HUES64 (cell line): Measurements from ENCODE around the gene TXNRD1.
"Not testable (repeated sequence)": the region's sequence is repeated elsewhere in the genome, so short reads cannot be mapped to it uniquely, and the experiment has no call there.

Experiments used
- H3K27ac ChIP-seq: 2 replicates; pipeline ENCODE4 v1.7.0; 2013; ENCODE audit warnings: low read depth, low read length, inconsistent platforms
- H3K27me3 ChIP-seq: 2 replicates; pipeline ENCODE4 v1.6.1; 2013; ENCODE audit warnings: mild to moderate bottlenecking, low read length; ENCODE audit not compliant: insufficient read depth
- H3K36me3 ChIP-seq: 2 replicates; pipeline ENCODE4 v1.6.1; 2013; ENCODE audit warnings: mild to moderate bottlenecking, low read length; ENCODE audit not compliant: insufficient read depth
- H3K4me1 ChIP-seq: 2 replicates; pipeline ENCODE4 v1.6.1; 2013; ENCODE audit warnings: mild to moderate bottlenecking, low read length, moderate library complexity; ENCODE audit not compliant: insufficient read depth
- H3K4me3 ChIP-seq: 2 replicates; pipeline ENCODE4 v1.5.1; 2013; ENCODE audit warnings: mild to moderate bottlenecking, low read length, moderate library complexity
- H3K9ac ChIP-seq: 2 replicates; pipeline ENCODE4 v1.6.1; 2013; ENCODE audit warnings: mild to moderate bottlenecking, low read depth, low read length
- H3K9me3 ChIP-seq: 2 replicates; pipeline ENCODE4 v1.6.1; 2013; ENCODE audit warnings: low read depth, low read length; ENCODE audit not compliant: insufficient read depth
- WGBS: fragments of 150-250, 120-280 bp; methylation state at CpG from one replicate; pipeline ENCODE4 v1.1.7; 2013; ENCODE audit warnings: missing lambda C conversion rate; 5-methylcytosine and 5-hydroxymethylcytosine counted together

TXNRD1 gene

GRCh38 chr12:104197264-104197663 lies 18.3 kb upstream of the TXNRD1 start:
- no peak overlapping the region for H3K4me3 ChIP-seq
- H3K4me1 ChIP-seq, result no peaks in the 10 kb centered on the region
- H3K9ac ChIP-seq, result no peak overlapping the region
- WGBS, result 100% methylated on average over 2 of the region's 2 CpGs
- H3K27me3 ChIP-seq, result no peaks in the 10 kb centered on the region
- H3K36me3 ChIP-seq, result no peaks in the 10 kb centered on the region
- H3K27ac ChIP-seq, result no peak overlapping the region
- H3K9me3 ChIP-seq, result peaks cover 10% of the 10 kb centered on the region

- H3K27ac ChIP-seq, result no peak overlapping the region
- WGBS, result 88% methylated on average over 2 of the region's 2 CpGs
- no peak overlapping the region for H3K4me3 ChIP-seq
- H3K4me1 ChIP-seq, result no peaks in the 10 kb centered on the region
- no peaks in the 10 kb centered on the region for H3K36me3 ChIP-seq
- no peak overlapping the region for H3K9ac ChIP-seq
- H3K9me3 ChIP-seq, result peaks cover 10% of the 10 kb centered on the region
- H3K27me3 ChIP-seq, result no peaks in the 10 kb centered on the region
Measured at GRCh38 chr12:104199964-104200363, 15.6 kb upstream of the TXNRD1 start.

GRCh38 chr12:104201238-104202001 lies 14.2 kb upstream of the TXNRD1 start:
- 46% methylated on average over 3 of the region's 3 CpGs for WGBS
- Histone ChIP-seq H3K4me1 (no peaks in the 10 kb centered on the region), H3K27ac (no peak overlapping the region; the same call in 1 of the 2 replicates), H3K4me3 (no peak overlapping the region), H3K27me3 (no peaks in the 10 kb centered on the region), H3K36me3 (no peaks in the 10 kb centered on the region), H3K9me3 (peaks cover 10% of the 10 kb centered on the region), H3K9ac (no peak overlapping the region)

- WGBS, result 90% methylated on average over 19 of the region's 19 CpGs
- Histone ChIP-seq H3K9ac (no peak overlapping the region), H3K27me3 (no peaks in the 10 kb centered on the region), H3K4me1 (no peaks in the 10 kb centered on the region), H3K36me3 (no peaks in the 10 kb centered on the region), H3K27ac (no peak overlapping the region), H3K4me3 (no peak overlapping the region), H3K9me3 (peaks cover 7% of the 10 kb centered on the region)
Measured at GRCh38 chr12:104204690-104205480, 10.7 kb upstream of the TXNRD1 start.

GRCh38 chr12:104207416-104208205 lies 8.0 kb upstream of the TXNRD1 start:
- Histone ChIP-seq H3K9me3 (no peaks in the 10 kb centered on the region), H3K9ac (no peak overlapping the region), H3K4me3 (no peak overlapping the region), H3K27me3 (no peaks in the 10 kb centered on the region), H3K27ac (no peak overlapping the region), H3K36me3 (no peaks in the 10 kb centered on the region), H3K4me1 (no peaks in the 10 kb centered on the region)
- 93% methylated on average over 8 of the region's 8 CpGs for WGBS

GRCh38 chr12:104212516-104212915 lies 3.1 kb upstream of the TXNRD1 start:
- H3K36me3 ChIP-seq, result no peaks in the 10 kb centered on the region
- H3K9me3 ChIP-seq, result no peaks in the 10 kb centered on the region
- H3K9ac ChIP-seq, result no peak overlapping the region
- H3K4me3 ChIP-seq, result no peak overlapping the region
- H3K27me3 ChIP-seq, result peaks cover 15% of the 10 kb centered on the region
- H3K27ac ChIP-seq, result no peak overlapping the region
- WGBS, result 92% methylated on average over 4 of the region's 4 CpGs
- H3K4me1 ChIP-seq, result no peaks in the 10 kb centered on the region

- Histone ChIP-seq H3K4me3 (no peak overlapping the region), H3K9me3 (no peaks in the 10 kb centered on the region), H3K27ac (no peak overlapping the region), H3K27me3 (peaks cover 15% of the 10 kb centered on the region), H3K9ac (no peak overlapping the region), H3K4me1 (no peaks in the 10 kb centered on the region), H3K36me3 (no peaks in the 10 kb centered on the region)
- WGBS, result 94% methylated on average over 2 of the region's 2 CpGs
Measured at GRCh38 chr12:104213952-104214351, 1.6 kb upstream of the TXNRD1 start.

GRCh38 chr12:104216521-104216924 lies 944 bp downstream of the TXNRD1 start:
- H3K9me3 ChIP-seq, result no peaks in the 10 kb centered on the region
- no peaks in the 10 kb centered on the region for H3K4me1 ChIP-seq
- peaks cover 15% of the 10 kb centered on the region for H3K27me3 ChIP-seq
- WGBS, result 98% methylated on average over 1 of the region's 1 CpG
- H3K27ac ChIP-seq, result no peak overlapping the region
- no peak overlapping the region for H3K9ac ChIP-seq
- peak overlapping the region; percentile 76 for H3K4me3 ChIP-seq
- H3K36me3 ChIP-seq, result no peaks in the 10 kb centered on the region

- not testable (repeated sequence) for H3K4me3 ChIP-seq
- 100% methylated on average over 1 of the region's 2 CpGs for WGBS
Measured at GRCh38 chr12:104218506-104218905, 2.9 kb downstream of the TXNRD1 start.

GRCh38 chr12:104218935-104219334 lies 3.4 kb downstream of the TXNRD1 start:
- H3K4me3 ChIP-seq, result no peak overlapping the region
- 92% methylated on average over 1 of the region's 1 CpG for WGBS
- no peaks in the 10 kb centered on the region for H3K4me1 ChIP-seq
- no peak overlapping the region for H3K27ac ChIP-seq
- H3K36me3 ChIP-seq, result no peaks in the 10 kb centered on the region
- H3K9me3 ChIP-seq, result no peaks in the 10 kb centered on the region
- H3K9ac ChIP-seq, result no peak overlapping the region
- peaks cover 15% of the 10 kb centered on the region for H3K27me3 ChIP-seq

More at GRCh38 chr12:104218506-104218905, 2.9 kb downstream of the TXNRD1 start:
- H3K9ac ChIP-seq, H3K4me1 ChIP-seq, H3K27ac ChIP-seq, H3K36me3 ChIP-seq, H3K9me3 ChIP-seq: not testable (repeated sequence)
- H3K27me3 ChIP-seq, result peaks cover 15% of the 10 kb centered on the region

GRCh38 chr12:104219361-104219892 lies 3.8 kb downstream of the TXNRD1 start:
- H3K9ac ChIP-seq, result no peak overlapping the region
- peaks cover 15% of the 10 kb centered on the region for H3K27me3 ChIP-seq
- 94% methylated on average over 4 of the region's 4 CpGs for WGBS
- H3K36me3 ChIP-seq, result no peaks in the 10 kb centered on the region
- H3K27ac ChIP-seq, result no peak overlapping the region
- no peaks in the 10 kb centered on the region for H3K9me3 ChIP-seq
- no peaks in the 10 kb centered on the region for H3K4me1 ChIP-seq
- H3K4me3 ChIP-seq, result no peak overlapping the region
